Endodermal cell (in vitro differentiated cells): ENCODE measurements around the gene NOS3. TPM values are rescaled to one million over a fixed set of nuclear protein-coding genes. Genes with fewer than 3 reads are reported as not detected.

Source experiments
- DNase-seq: peaks from one replicate; pipeline ENCODE4 v3.0.0-alpha.2; 2017
- H3K27ac ChIP-seq: 2 replicates; pipeline ENCODE4 v1.5.1; 2013; ENCODE audit warnings: mild to moderate bottlenecking, low read depth, low read length, moderate library complexity
- H3K27me3 ChIP-seq: 2 replicates; pipeline ENCODE4 v1.6.1; 2013; ENCODE audit warnings: mild to moderate bottlenecking, low read length, moderate library complexity; ENCODE audit not compliant: insufficient read depth, control insufficient read depth, poor library complexity, severe bottlenecking
- H3K36me3 ChIP-seq: 2 replicates; pipeline ENCODE4 v1.7.0; 2013; ENCODE audit warnings: mild to moderate bottlenecking, low read length, moderate library complexity; ENCODE audit not compliant: control insufficient read depth, insufficient read depth
- H3K4me1 ChIP-seq: one replicate; pipeline ENCODE4 v1.7.0; 2013; ENCODE audit warnings: low read length; ENCODE audit not compliant: control insufficient read depth, insufficient read depth
- H3K4me3 ChIP-seq: 2 replicates; pipeline ENCODE4 v1.5.1; 2013; ENCODE audit warnings: mild to moderate bottlenecking, low read length, moderate library complexity
- H3K9ac ChIP-seq: 2 replicates; pipeline ENCODE4 v1.6.1; 2013; ENCODE audit warnings: mild to moderate bottlenecking, low read length, moderate library complexity; ENCODE audit not compliant: poor library complexity, severe bottlenecking; ENCODE audit errors: extremely low read depth
- H3K9me3 ChIP-seq: 2 replicates; pipeline ENCODE4 v1.6.1; 2013; ENCODE audit warnings: mild to moderate bottlenecking, low read length, moderate library complexity; ENCODE audit not compliant: control insufficient read depth
- H3K27ac Mint-ChIP-seq: 2 replicates; pipeline ENCODE4 v1.8.0; 2020; ENCODE audit warnings: mixed read lengths
- H3K27me3 Mint-ChIP-seq: 2 replicates; pipeline ENCODE4 v1.8.0; 2021; ENCODE audit warnings: mild to moderate bottlenecking, mixed read lengths; ENCODE audit not compliant: insufficient read depth
- H3K36me3 Mint-ChIP-seq: 2 replicates; pipeline ENCODE4 v1.8.0; 2020; ENCODE audit warnings: low read depth, mixed read lengths
- H3K4me1 Mint-ChIP-seq: 2 replicates; pipeline ENCODE4 v1.8.0; 2020; ENCODE audit warnings: mixed read lengths
- H3K4me3 Mint-ChIP-seq: 2 replicates; pipeline ENCODE4 v1.8.0; 2020; ENCODE audit warnings: mild to moderate bottlenecking, moderate library complexity, mixed read lengths
- H3K9me3 Mint-ChIP-seq: 2 replicates; pipeline ENCODE4 v1.8.0; 2020; ENCODE audit warnings: mild to moderate bottlenecking, mixed read lengths
- WGBS, 2 experiments: methylation state at CpG; one replicate each; pipeline versions ENCODE4 v1.1.5 to v1.1.7; 2013; ENCODE audit warnings: missing lambda C conversion rate in 2 of 2, mixed read lengths in 1 of 2; ENCODE audit not compliant: insufficient coverage in 1 of 2, insufficient read length in 1 of 2; 5-methylcytosine and 5-hydroxymethylcytosine counted together
- total RNA-seq, 2 donors: library from RNA; stranded (reverse); fragmentation: NEBNext Ultra II Directional in 1 of 2; extraction: Animal tissue kit (Norgen Biotek cat#: 25700) in 1 of 2; gene quantifications; 2 replicates in 1 of 2; 3 replicates in 1 of 2; pipeline ENCODE4 v1.2.1, GENCODE V29; 2021
- TF ChIP-seq, protein P1 (sequence below): fragments of 200-600 bp; sonication (generic); conservative IDR thresholded peaks from 2 replicates; pipeline ENCODE4 v1.5.0; 2021; ENCODE audit warnings: antibody characterized with exemption, mild to moderate bottlenecking

NOS3 gene
- total RNA-seq, 2 donors from 2014 or later = 2.3 to 9.1 TPM

DNA sequence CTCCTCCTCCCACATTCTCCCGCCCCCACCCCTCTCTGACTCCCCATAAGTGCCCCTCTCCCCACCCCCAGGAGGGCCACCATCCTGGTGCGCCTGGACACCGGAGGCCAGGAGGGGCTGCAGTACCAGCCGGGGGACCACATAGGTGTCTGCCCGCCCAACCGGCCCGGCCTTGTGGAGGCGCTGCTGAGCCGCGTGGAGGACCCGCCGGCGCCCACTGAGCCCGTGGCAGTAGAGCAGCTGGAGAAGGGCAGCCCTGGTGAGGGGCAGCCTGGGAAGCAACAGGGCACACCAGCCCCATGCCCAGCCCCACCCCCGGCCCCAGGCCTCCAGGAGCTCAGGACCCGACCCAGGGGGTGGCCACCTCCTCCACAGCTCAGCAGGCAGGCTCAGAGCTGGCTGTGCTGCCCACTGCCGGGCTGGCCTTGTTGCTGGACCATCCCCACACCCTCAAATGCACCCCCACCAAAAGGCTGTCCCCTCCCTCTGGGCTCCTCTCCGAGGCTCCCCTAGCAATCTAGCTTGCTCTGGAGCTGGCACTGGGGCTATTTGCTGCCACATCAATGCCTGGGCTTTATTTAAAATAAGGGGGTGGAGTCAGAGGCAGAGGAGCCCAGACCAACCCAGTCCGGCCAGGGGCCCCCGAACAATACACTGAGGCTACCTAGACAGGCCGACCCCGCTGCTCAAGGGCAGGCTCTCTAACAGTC, 18.7 kb downstream of the NOS3 start:
- WGBS, 2 experiments = 84 to 100% methylated on average over 1 to 22 of the region's 22 CpGs
- Histone ChIP-seq H3K4me1 (peaks cover 9% of the 10 kb centered on the region), H3K27me3 (no peaks in the 10 kb centered on the region), H3K27ac (no peak overlapping the region), H3K9me3 (no peaks in the 10 kb centered on the region), H3K4me3 (no peak overlapping the region), H3K9ac (no peak overlapping the region), H3K36me3 (no peaks in the 10 kb centered on the region)
- H3K27ac Mint-ChIP-seq = no peak overlapping the region
- H3K9me3 Mint-ChIP-seq = no peaks in the 10 kb centered on the region
- no peaks in the 10 kb centered on the region for H3K36me3 Mint-ChIP-seq
- TF ChIP-seq, protein P1, sequence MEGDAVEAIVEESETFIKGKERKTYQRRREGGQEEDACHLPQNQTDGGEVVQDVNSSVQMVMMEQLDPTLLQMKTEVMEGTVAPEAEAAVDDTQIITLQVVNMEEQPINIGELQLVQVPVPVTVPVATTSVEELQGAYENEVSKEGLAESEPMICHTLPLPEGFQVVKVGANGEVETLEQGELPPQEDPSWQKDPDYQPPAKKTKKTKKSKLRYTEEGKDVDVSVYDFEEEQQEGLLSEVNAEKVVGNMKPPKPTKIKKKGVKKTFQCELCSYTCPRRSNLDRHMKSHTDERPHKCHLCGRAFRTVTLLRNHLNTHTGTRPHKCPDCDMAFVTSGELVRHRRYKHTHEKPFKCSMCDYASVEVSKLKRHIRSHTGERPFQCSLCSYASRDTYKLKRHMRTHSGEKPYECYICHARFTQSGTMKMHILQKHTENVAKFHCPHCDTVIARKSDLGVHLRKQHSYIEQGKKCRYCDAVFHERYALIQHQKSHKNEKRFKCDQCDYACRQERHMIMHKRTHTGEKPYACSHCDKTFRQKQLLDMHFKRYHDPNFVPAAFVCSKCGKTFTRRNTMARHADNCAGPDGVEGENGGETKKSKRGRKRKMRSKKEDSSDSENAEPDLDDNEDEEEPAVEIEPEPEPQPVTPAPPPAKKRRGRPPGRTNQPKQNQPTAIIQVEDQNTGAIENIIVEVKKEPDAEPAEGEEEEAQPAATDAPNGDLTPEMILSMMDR = no peak
- DNase-seq = peak; percentile 78
- peaks cover 21% of the 10 kb centered on the region for H3K4me1 Mint-ChIP-seq
- no peak overlapping the region for H3K4me3 Mint-ChIP-seq
- H3K27me3 Mint-ChIP-seq = peaks cover 34% of the 10 kb centered on the region

DNA sequence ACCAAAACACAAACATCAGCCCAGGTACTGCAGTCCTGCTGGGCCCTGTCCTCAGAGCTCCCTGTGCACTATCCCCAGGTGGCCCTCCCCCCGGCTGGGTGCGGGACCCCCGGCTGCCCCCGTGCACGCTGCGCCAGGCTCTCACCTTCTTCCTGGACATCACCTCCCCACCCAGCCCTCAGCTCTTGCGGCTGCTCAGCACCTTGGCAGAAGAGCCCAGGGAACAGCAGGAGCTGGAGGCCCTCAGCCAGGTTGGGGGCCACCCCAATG, 19.2 kb downstream of the NOS3 start:
- Mint-ChIP-seq H3K27me3 (peaks cover 37% of the 10 kb centered on the region), H3K4me3 (no peak overlapping the region), H3K9me3 (no peaks in the 10 kb centered on the region), H3K36me3 (no peaks in the 10 kb centered on the region), H3K4me1 (peaks cover 21% of the 10 kb centered on the region), H3K27ac (no peak overlapping the region)
- H3K4me3 ChIP-seq = no peak overlapping the region
- H3K36me3 ChIP-seq = no peaks in the 10 kb centered on the region
- H3K9me3 ChIP-seq = no peaks in the 10 kb centered on the region
- H3K27ac ChIP-seq = no peak overlapping the region
- no peak overlapping the region for H3K9ac ChIP-seq
- no peaks in the 10 kb centered on the region for H3K27me3 ChIP-seq
- TF ChIP-seq, protein P1 = no peak
- no peak for DNase-seq
- 66% methylated on average over 7 of the region's 7 CpGs; no CpG with 5 or more reads in 1 of the 2 experiments for WGBS, 2 experiments
- peaks cover 9% of the 10 kb centered on the region for H3K4me1 ChIP-seq

DNA sequence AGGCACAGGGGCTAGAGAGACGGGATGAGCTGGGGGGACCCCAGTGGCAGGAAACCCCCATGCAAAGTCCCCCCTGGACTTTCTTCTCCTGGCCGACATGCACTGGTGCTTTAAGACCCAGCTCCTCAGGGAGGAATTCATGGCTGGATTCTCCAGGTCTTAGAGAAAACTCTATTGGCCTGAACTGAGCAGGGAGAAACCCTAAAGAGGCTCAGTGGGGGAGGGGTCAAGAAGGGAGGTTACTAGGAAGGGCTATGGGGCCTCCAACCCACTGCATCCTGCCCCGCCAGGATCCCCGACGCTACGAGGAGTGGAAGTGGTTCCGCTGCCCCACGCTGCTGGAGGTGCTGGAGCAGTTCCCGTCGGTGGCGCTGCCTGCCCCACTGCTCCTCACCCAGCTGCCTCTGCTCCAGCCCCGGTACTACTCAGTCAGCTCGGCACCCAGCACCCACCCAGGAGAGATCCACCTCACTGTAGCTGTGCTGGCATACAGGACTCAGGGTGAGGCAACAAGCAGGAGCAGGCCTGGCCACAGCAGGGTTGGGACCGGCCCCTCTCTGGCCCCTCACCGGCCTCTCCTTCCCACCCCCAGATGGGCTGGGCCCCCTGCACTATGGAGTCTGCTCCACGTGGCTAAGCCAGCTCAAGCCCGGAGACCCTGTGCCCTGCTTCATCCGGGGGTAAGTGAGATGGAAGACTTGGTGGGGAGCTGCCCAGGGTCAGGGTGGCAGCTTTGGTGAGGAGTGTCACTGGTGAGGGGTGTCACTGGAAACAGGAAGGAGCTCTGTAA, 19.7 kb downstream of the NOS3 start:
- Mint-ChIP-seq H3K27me3 (peaks cover 42% of the 10 kb centered on the region), H3K4me1 (peaks cover 21% of the 10 kb centered on the region), H3K36me3 (no peaks in the 10 kb centered on the region), H3K4me3 (no peak overlapping the region), H3K27ac (no peak overlapping the region), H3K9me3 (no peaks in the 10 kb centered on the region)
- Histone ChIP-seq H3K9me3 (no peaks in the 10 kb centered on the region), H3K36me3 (no peaks in the 10 kb centered on the region), H3K4me1 (peaks cover 9% of the 10 kb centered on the region), H3K9ac (no peak overlapping the region), H3K27me3 (no peaks in the 10 kb centered on the region), H3K27ac (no peak overlapping the region), H3K4me3 (no peak overlapping the region)
- TF ChIP-seq, protein P1 = no peak
- peak; percentile 78 for DNase-seq
- 0 to 59% methylated on average over 1 to 18 of the region's 18 CpGs for WGBS, 2 experiments
